Endothelial cell (in vitro differentiated cells): Measurements from ENCODE around the gene PIGT. TPM values are rescaled to one million over a fixed set of nuclear protein-coding genes. Genes with fewer than 3 reads are reported as not detected.

Experiments used
- DNase-seq: peaks from one replicate; pipeline ENCODE4 v3.0.0; 2021; ENCODE audit warnings: low spot score
- H3K27ac Mint-ChIP-seq: one replicate; pipeline ENCODE4 v1.8.0; 2021; ENCODE audit warnings: mixed read lengths, inconsistent platforms; ENCODE audit not compliant: unreplicated experiment
- H3K27me3 Mint-ChIP-seq: one replicate; pipeline ENCODE4 v1.8.0; 2021; ENCODE audit warnings: mild to moderate bottlenecking, moderate library complexity, mixed read lengths, inconsistent platforms; ENCODE audit not compliant: unreplicated experiment
- H3K36me3 Mint-ChIP-seq: one replicate; pipeline ENCODE4 v1.8.0; 2021; ENCODE audit warnings: mild to moderate bottlenecking, low read depth, mixed read lengths, inconsistent platforms; ENCODE audit not compliant: unreplicated experiment
- H3K4me1 Mint-ChIP-seq: one replicate; pipeline ENCODE4 v1.8.0; 2021; ENCODE audit warnings: mild to moderate bottlenecking, mixed read lengths, inconsistent platforms; ENCODE audit not compliant: unreplicated experiment
- H3K4me3 Mint-ChIP-seq: one replicate; pipeline ENCODE4 v1.8.0; 2021; ENCODE audit warnings: mild to moderate bottlenecking, mixed read lengths, inconsistent platforms; ENCODE audit not compliant: unreplicated experiment
- H3K9me3 Mint-ChIP-seq: one replicate; pipeline ENCODE4 v1.8.0; 2021; ENCODE audit warnings: mixed read lengths, inconsistent platforms; ENCODE audit not compliant: unreplicated experiment
- CTCF ChIP-seq: fragments of 200-600 bp; sonication (generic); IDR thresholded peaks from one replicate; pipeline ENCODE4 v1.5.0; 2021; ENCODE audit warnings: antibody characterized with exemption; ENCODE audit not compliant: unreplicated experiment
- total RNA-seq: library from RNA; stranded (reverse); fragmentation: NEBNext Ultra II Directional; extraction: Animal tissue kit (Norgen Biotek cat#: 25700); gene quantifications from one replicate; pipeline ENCODE4 v1.2.1, GENCODE V29; 2021; ENCODE audit not compliant: unreplicated experiment

Gene PIGT
- total RNA-seq, 1 donor from 2014 or later = 68.6 TPM

- H3K4me1 Mint-ChIP-seq = no peaks in the 10 kb centered on the region
- no peak overlapping the region for H3K4me3 Mint-ChIP-seq
- no peaks in the 10 kb centered on the region for H3K9me3 Mint-ChIP-seq
- TF ChIP-seq CTCF = no peak
- peaks cover 6% of the 10 kb centered on the region for H3K27me3 Mint-ChIP-seq
- H3K36me3 Mint-ChIP-seq = no peaks in the 10 kb centered on the region
- H3K27ac Mint-ChIP-seq = no peak overlapping the region
- DNase-seq = no peak
Observed at GRCh38 chr20:45433976-45434375, 18.0 kb downstream of the PIGT start.

DNA sequence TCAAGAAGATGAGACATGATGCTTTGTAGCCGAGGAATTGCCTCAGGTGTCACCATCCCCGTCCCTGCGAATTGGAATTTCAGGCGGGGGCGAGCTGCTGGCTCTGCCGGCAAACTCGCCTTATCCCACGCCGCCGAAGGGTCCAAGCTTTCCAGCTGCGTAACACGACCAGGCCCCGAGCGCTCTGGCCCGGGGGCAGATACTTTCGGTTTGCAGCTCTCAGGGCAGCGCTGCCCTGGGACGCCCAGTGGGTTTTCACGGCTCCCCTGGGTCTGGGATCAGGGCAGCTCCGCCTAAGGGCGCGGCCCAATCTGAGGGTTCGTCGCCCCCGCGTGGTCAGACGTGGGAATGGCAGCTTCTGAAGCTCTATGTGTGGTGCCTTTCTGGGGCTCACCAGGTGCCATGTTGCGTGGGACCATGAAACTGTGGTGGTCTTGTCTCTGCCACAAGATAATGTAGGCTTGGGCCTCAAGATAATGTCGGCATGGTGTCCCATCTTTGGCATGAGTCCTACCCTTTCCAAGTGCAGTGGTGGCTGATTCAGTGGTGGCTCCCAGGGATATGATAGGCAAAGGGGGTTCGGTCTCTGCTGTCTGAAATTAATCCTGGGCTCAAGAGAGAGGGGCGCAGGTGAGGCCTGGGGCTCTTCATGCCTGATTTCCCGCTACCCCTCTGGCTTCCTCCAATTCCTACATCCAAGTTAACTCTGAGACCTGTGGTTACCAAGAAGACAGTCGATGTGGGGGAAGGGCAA is 21.0 kb downstream of the PIGT start:
- peak; percentile 97 for TF ChIP-seq CTCF
- peak; percentile 89 for DNase-seq
- Mint-ChIP-seq H3K27ac (no peak overlapping the region), H3K4me3 (peak overlapping the region; percentile 86), H3K36me3 (no peaks in the 10 kb centered on the region), H3K27me3 (peaks cover 4% of the 10 kb centered on the region), H3K9me3 (no peaks in the 10 kb centered on the region), H3K4me1 (no peaks in the 10 kb centered on the region)

DNA sequence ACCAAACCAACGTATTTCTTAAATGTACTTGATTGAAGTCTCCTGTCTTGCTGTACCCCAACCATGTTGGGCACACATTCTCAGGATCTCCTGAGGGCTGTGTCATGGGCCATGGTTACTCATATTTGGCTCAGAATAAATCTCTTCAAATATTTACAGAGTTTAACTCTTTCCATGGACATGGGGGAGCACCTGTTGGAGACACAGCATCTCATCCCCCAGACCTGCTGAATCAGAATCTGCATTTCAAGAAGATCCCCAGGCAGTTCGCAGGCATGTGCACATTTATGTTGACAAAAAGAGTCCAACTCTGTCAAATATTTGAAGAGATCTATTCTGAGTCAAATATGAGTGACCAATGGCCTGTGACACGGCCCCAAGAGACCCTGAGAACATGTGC is 24.5 kb downstream of the PIGT start:
- no peak for TF ChIP-seq CTCF
- Mint-ChIP-seq H3K27me3 (peaks cover 11% of the 10 kb centered on the region), H3K4me1 (no peaks in the 10 kb centered on the region), H3K9me3 (no peaks in the 10 kb centered on the region), H3K27ac (no peak overlapping the region), H3K4me3 (no peak overlapping the region), H3K36me3 (no peaks in the 10 kb centered on the region)
- DNase-seq = no peak

- DNase-seq = no peak
- H3K27me3 Mint-ChIP-seq = peaks cover 7% of the 10 kb centered on the region
- H3K9me3 Mint-ChIP-seq = no peaks in the 10 kb centered on the region
- H3K4me1 Mint-ChIP-seq = no peaks in the 10 kb centered on the region
- H3K27ac Mint-ChIP-seq = no peak overlapping the region
- H3K4me3 Mint-ChIP-seq = no peak overlapping the region
- H3K36me3 Mint-ChIP-seq = no peaks in the 10 kb centered on the region
- TF ChIP-seq CTCF = no peak
Observed at GRCh38 chr20:45440891-45441685, 25.1 kb downstream of the PIGT start.

- no peak overlapping the region for H3K4me3 Mint-ChIP-seq
- H3K27me3 Mint-ChIP-seq = peaks cover 7% of the 10 kb centered on the region
- H3K27ac Mint-ChIP-seq = no peak overlapping the region
- no peak for TF ChIP-seq CTCF
- H3K36me3 Mint-ChIP-seq = no peaks in the 10 kb centered on the region
- DNase-seq = no peak
- no peaks in the 10 kb centered on the region for H3K4me1 Mint-ChIP-seq
- H3K9me3 Mint-ChIP-seq = no peaks in the 10 kb centered on the region
Observed at GRCh38 chr20:45441746-45442145, 25.8 kb downstream of the PIGT start.
